HG03139 (cell line): ENCODE data around the gene GALNT12.

Experiments
- ATAC-seq: cut with Tn5 transposase; IDR thresholded peaks from one replicate; pipeline ENCODE4 v1.9.1; 2021; ENCODE audit not compliant: unreplicated experiment

GALNT12 gene

GRCh38 chr9:98877311-98877710, 69.8 kb downstream of the GALNT12 start:
- ATAC-seq, result no peak

- no peak for ATAC-seq
These were observed 71.9 kb downstream of the GALNT12 start for GRCh38 chr9:98879094-98879962.

GRCh38 chr9:98879963-98880310, 72.5 kb downstream of the GALNT12 start:
- no peak for ATAC-seq

- no peak for ATAC-seq
These were observed 73.0 kb downstream of the GALNT12 start for GRCh38 chr9:98880311-98881015.

- ATAC-seq, result no peak
These were observed 73.9 kb downstream of the GALNT12 start for GRCh38 chr9:98881356-98881755.

- ATAC-seq, result no peak
These were observed 74.5 kb downstream of the GALNT12 start for GRCh38 chr9:98881836-98882568.

- ATAC-seq, result no peak
These were observed 75.1 kb downstream of the GALNT12 start for GRCh38 chr9:98882569-98882923.

GRCh38 chr9:98883276-98883675, 75.8 kb downstream of the GALNT12 start:
- ATAC-seq, result no peak

GRCh38 chr9:98884849-98885248, 77.4 kb downstream of the GALNT12 start:
- no peak for ATAC-seq

GRCh38 chr9:98885575-98886295, 78.3 kb downstream of the GALNT12 start:
- ATAC-seq, result no peak

GRCh38 chr9:98886691-98887229, 79.3 kb downstream of the GALNT12 start:
- no peak for ATAC-seq

GRCh38 chr9:98887918-98888510, 80.5 kb downstream of the GALNT12 start:
- ATAC-seq, result no peak

- no peak for ATAC-seq
These were observed 81.4 kb downstream of the GALNT12 start for GRCh38 chr9:98888801-98889421.

GRCh38 chr9:98890256-98890655, 82.8 kb downstream of the GALNT12 start:
- ATAC-seq, result no peak

GRCh38 chr9:98892288-98892687, 84.8 kb downstream of the GALNT12 start:
- no peak for ATAC-seq

- ATAC-seq, result no peak
These were observed 85.2 kb downstream of the GALNT12 start for GRCh38 chr9:98892690-98893089.

- no peak for ATAC-seq
These were observed 86.7 kb downstream of the GALNT12 start for GRCh38 chr9:98894171-98894570.

GRCh38 chr9:98894761-98895160, 87.3 kb downstream of the GALNT12 start:
- no peak for ATAC-seq

GRCh38 chr9:98896632-98897031, 89.2 kb downstream of the GALNT12 start:
- ATAC-seq, result no peak

GRCh38 chr9:98897745-98898144, 90.3 kb downstream of the GALNT12 start:
- no peak for ATAC-seq
